HG03354 (cell line): Measurements from ENCODE around the gene SDF4.
"Not testable (repeated sequence)": the region's sequence is repeated elsewhere in the genome, so short reads cannot be mapped to it uniquely, and the experiment has no call there.

Source experiments
- ATAC-seq: cut with Tn5 transposase; IDR thresholded peaks from one replicate; pipeline ENCODE4 v1.9.1; 2021; ENCODE audit warnings: mild to moderate bottlenecking; ENCODE audit not compliant: unreplicated experiment, poor library complexity, severe bottlenecking

The SDF4 gene

GRCh38 chr1:1260843-1261560 is 29.2 kb upstream of the SDF4 start:
- no peak for ATAC-seq

GRCh38 chr1:1259951-1260600 is 28.3 kb upstream of the SDF4 start:
- ATAC-seq = no peak

- no peak for ATAC-seq
Observed at GRCh38 chr1:1259540-1259939, 27.7 kb upstream of the SDF4 start.

- ATAC-seq = no peak
Observed at GRCh38 chr1:1259119-1259488, 27.3 kb upstream of the SDF4 start.

GRCh38 chr1:1256956-1257871 is 25.4 kb upstream of the SDF4 start:
- ATAC-seq = no peak

- ATAC-seq = no peak
Observed at GRCh38 chr1:1255611-1256010, 23.8 kb upstream of the SDF4 start.

GRCh38 chr1:1255078-1255477 is 23.3 kb upstream of the SDF4 start:
- ATAC-seq = no peak

- no peak for ATAC-seq
Observed at GRCh38 chr1:1254667-1254998, 22.8 kb upstream of the SDF4 start.

GRCh38 chr1:1253972-1254666 is 22.3 kb upstream of the SDF4 start:
- ATAC-seq = no peak

- ATAC-seq = no peak
Observed at GRCh38 chr1:1253314-1253713, 21.5 kb upstream of the SDF4 start.

- no peak for ATAC-seq
Observed at GRCh38 chr1:1250786-1251284, 19.0 kb upstream of the SDF4 start.

GRCh38 chr1:1248009-1248913 is 16.5 kb upstream of the SDF4 start:
- ATAC-seq = not testable (repeated sequence)

- ATAC-seq = no peak
Observed at GRCh38 chr1:1247341-1247913, 15.6 kb upstream of the SDF4 start.

- no peak for ATAC-seq
Observed at GRCh38 chr1:1246577-1247340, 15.0 kb upstream of the SDF4 start, which contains the start of gene C1QTNF12. TSS of gene C1QTNF12 (minus strand) at chr1:1246722. CDS start at chr1:1246690, 32 bp downstream.

GRCh38 chr1:1245817-1246576 is 14.2 kb upstream of the SDF4 start:
- no peak for ATAC-seq

- ATAC-seq = no peak
Observed at GRCh38 chr1:1245178-1245816, 13.5 kb upstream of the SDF4 start.
